Cardiac fibroblast (primary cell): Measurements from ENCODE around the gene PCGF3.
"Not testable (repeated sequence)": the region's sequence is repeated elsewhere in the genome, so short reads cannot be mapped to it uniquely, and the experiment has no call there.

Experiments
- DNase-seq, 2 donors: peaks; one replicate each; pipeline versions ENCODE4 v3.0.0 to v3.0.0-alpha.2; 2010; ENCODE audit warnings: low read depth in 2 of 2
- H3K4me3 ChIP-seq, 2 donors: replicated peaks in 1 of 2; 1 replicate in 1 of 2; 2 replicates in 1 of 2; pipeline ENCODE4 v1.5.1; 2011; ENCODE audit warnings: low read depth in 2 of 2, low read length in 2 of 2, mild to moderate bottlenecking in 2 of 2, moderate library complexity in 1 of 2
- CTCF ChIP-seq: IDR thresholded peaks from one replicate; pipeline ENCODE4 v1.5.1; 2011; ENCODE audit warnings: low read depth, mild to moderate bottlenecking, low read length, inconsistent platforms

The PCGF3 gene

GRCh38 chr4:801436-802124 lies 95.9 kb downstream of the PCGF3 start:
- TF ChIP-seq CTCF = no peak
- no peak overlapping the region for H3K4me3 ChIP-seq
- no peak for DNase-seq

- DNase-seq = no peak
- H3K4me3 ChIP-seq = no peak overlapping the region
- no peak for TF ChIP-seq CTCF
Measured at GRCh38 chr4:803884-804283, 98.3 kb downstream of the PCGF3 start.

- no peak overlapping the region for H3K4me3 ChIP-seq
- DNase-seq = no peak
- no peak for TF ChIP-seq CTCF
Measured at GRCh38 chr4:804804-805203, 99.2 kb downstream of the PCGF3 start.

- DNase-seq, H3K4me3 ChIP-seq: not testable (repeated sequence)
Measured at GRCh38 chr4:806979-807378, 101.3 kb downstream of the PCGF3 start.

GRCh38 chr4:807792-808191 lies 102.2 kb downstream of the PCGF3 start:
- no peak for TF ChIP-seq CTCF
- no peak for DNase-seq
- H3K4me3 ChIP-seq = no peak overlapping the region

- H3K4me3 ChIP-seq = no peak overlapping the region
- DNase-seq = no peak
- TF ChIP-seq CTCF = no peak
Measured at GRCh38 chr4:808860-809570, 103.4 kb downstream of the PCGF3 start.

- no peak overlapping the region for H3K4me3 ChIP-seq
- DNase-seq = no peak
- TF ChIP-seq CTCF = no peak
Measured at GRCh38 chr4:813900-814299, 108.3 kb downstream of the PCGF3 start.
